HG02884 (cell line): ENCODE data around the gene PPT1.

Experiments used
- ATAC-seq: cut with Tn5 transposase; IDR thresholded peaks from one replicate; pipeline ENCODE4 v1.9.1; 2021; ENCODE audit warnings: mild to moderate bottlenecking, moderate library complexity; ENCODE audit not compliant: unreplicated experiment

The PPT1 gene

DNA sequence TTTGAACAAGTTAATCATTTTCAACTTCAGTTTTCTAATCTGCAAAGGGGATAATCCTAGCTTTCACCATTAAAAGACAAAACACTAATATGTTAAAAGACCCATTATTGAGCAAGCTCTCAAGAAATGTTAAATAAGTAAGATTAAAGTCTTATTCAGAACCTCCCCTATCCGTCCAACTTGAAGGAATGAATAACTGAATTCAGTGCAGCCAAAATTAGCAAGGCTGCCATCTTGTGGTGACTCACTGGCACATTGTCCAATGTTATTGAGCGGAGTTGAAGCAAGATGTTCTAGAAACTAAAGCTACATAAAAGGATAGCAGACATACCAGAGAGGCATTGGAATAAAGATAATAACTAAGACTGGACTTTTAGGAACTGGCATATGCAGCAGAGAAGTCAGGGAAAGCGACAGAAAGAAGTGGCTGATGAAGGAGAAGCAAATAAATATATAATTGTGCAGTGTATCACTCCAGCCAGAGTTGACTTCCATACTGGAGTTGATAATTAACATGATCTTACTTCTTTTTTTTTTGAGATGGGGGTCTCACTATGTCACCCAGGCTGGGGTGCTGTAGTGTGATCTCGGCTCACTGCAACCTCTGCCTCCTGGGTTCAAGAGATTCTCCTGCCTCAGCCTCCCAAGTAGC lies 64.7 kb downstream of the PPT1 start:
- no peak for ATAC-seq

DNA sequence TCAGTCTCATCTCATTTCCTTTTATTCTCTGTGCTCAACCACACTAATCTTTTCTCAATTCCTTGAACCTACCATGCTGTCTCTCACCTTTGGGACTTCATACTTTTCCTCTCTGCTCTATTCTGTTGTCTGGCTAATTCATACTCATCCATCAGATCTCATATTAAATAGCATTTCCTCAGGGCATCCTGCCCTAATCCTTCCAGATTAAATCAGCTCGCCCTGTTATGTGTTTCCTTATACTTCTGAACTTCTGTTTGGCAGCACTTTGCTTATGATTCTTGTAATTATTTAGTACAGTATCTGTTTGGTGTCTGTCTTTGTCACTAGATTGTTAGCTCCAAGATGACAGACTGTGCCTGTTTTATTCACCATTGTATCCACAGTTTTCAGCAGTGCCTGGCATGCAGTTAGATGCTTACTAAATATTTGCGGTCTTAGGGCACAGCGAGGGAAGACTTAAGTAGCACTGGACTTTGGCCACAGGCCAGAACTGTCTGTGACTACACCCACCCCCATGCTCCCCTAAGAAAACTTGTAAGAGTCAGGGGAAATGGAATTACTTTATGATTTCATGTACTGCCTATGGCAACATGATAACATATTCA lies 66.4 kb downstream of the PPT1 start:
- no peak for ATAC-seq

DNA sequence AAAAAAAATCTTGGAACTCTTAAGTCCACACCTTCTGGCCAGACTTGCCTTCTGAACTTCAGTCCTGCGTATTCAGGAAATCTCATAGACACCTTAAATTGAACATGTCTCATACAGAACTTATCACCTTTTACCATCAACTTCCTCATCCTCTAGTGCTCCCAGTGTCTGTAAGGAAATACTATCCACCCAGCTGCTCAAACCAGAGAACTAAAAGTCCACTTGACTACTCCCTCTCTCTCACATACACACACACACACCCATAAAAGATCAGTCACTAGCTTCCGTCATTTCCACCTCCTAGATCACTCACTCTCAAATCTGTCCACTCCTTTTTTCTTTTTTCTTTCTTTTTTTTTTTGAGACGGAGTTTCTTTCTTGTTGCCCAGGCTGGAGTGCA lies 67.4 kb downstream of the PPT1 start:
- ATAC-seq = no peak

DNA sequence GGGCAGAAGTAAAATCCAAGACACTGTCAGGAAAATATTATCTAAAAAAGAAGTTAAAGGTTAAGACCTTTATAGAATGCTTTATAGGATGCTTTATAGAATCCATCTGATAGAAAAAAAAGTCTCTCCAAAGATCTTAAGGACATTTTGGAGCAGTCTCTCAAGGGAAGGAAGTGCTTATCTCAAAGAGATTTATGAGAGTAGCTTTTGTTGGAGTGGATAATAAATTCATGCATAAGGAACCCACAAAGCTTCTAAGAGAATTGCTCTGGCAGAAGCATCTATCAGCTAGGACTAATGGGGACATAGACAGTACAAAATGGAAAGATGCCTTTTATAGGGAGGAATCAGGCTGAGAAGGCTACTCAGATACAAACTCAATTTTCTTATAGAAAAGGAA lies 69.4 kb downstream of the PPT1 start:
- ATAC-seq = no peak

DNA sequence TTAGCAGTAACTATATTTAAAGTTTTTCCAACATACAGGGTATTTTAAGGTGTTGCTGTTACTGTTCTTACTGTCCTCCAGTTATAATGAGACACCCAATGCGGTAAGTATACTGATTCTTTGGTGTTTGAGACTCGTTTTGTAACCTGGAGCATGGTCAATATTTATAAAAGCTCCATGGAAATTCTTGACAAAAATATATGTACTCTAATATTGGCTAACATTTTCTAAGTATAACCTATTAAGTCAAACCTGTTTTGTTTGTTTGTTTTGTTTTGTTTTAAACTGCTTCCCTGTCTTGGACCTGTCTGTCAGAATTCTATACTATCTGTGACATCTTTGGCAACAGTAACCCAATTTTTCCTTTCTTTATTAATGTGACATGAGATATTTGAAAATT lies 72.4 kb downstream of the PPT1 start:
- no peak for ATAC-seq

DNA sequence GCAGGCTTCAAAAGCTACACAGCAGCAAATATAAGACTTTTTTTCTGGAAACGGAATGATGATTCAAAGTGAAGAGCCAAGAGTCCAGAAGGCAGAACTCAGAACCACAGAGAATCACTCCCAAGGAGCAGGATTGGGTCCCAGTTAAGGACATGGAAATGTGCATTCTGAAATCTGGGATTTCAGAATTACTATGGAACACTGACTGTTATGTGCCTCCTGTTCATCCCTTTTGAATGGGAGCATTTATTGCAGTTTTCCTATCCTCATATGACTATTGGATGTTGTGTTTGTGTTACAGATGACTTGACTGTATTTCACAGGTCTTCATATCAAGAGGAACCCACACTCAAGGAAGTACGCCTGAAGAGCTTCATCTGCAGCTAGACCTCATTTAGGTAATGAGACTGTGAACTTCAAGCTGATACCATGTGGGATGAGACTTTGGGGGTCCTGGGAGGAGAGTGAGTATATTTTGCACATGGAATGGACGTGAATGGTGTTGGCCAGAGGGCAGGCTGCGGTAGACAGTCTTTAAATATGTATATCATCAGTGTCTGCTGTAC lies 73.6 kb downstream of the PPT1 start:
- ATAC-seq = no peak
